Mucosa of rectum (tissue), 2 donors: ENCODE data around the gene PRPF6.
A peak's percentile ranks its signal among the peaks of the same experiment; 100 is the strongest.

Source experiments
- H3K27ac ChIP-seq, 2 donors: one replicate each; pipeline ENCODE4 v1.7.0; 2013; ENCODE audit warnings: inconsistent platforms in 2 of 2, low read depth in 2 of 2, low read length in 2 of 2
- H3K27me3 ChIP-seq, 2 donors: one replicate each; pipeline ENCODE4 v1.7.0; 2013; ENCODE audit warnings: low read length in 2 of 2; ENCODE audit not compliant: control insufficient read depth in 2 of 2, insufficient read depth in 2 of 2
- H3K36me3 ChIP-seq, 2 donors: one replicate each; pipeline ENCODE4 v1.7.0; 2013; ENCODE audit warnings: low read length in 2 of 2; ENCODE audit not compliant: control insufficient read depth in 2 of 2, insufficient read depth in 2 of 2
- H3K4me1 ChIP-seq, 2 donors: one replicate each; pipeline ENCODE4 v1.7.0; 2013; ENCODE audit warnings: low read length in 2 of 2, mild to moderate bottlenecking in 1 of 2; ENCODE audit not compliant: control insufficient read depth in 2 of 2, insufficient read depth in 2 of 2
- H3K4me3 ChIP-seq, 2 donors: one replicate each; pipeline ENCODE4 v1.7.0; 2013; ENCODE audit warnings: low read length in 2 of 2
- H3K9ac ChIP-seq, 2 donors: one replicate each; pipeline ENCODE4 v1.7.0; 2013; ENCODE audit warnings: low read length in 2 of 2, low read depth in 1 of 2, mild to moderate bottlenecking in 1 of 2
- H3K9me3 ChIP-seq, 2 donors: one replicate each; pipeline ENCODE4 v1.7.0; 2013; ENCODE audit warnings: low read length in 2 of 2; ENCODE audit not compliant: control insufficient read depth in 2 of 2
- donor health status: healthy.
- donor health status: Normal muscosa, but diverticular disease.

PRPF6 gene

GRCh38 chr20:64063389-64064144, 82.6 kb downstream of the PRPF6 start:
- peak overlapping the region in 1 of 2 donors; percentile 52 for H3K27ac ChIP-seq
- peak overlapping the region; percentile 56 to 66 for H3K9ac ChIP-seq
- H3K4me3 ChIP-seq = peak overlapping the region; percentile 67 to 68
- no peaks in the 10 kb centered on the region for H3K9me3 ChIP-seq
- H3K4me1 ChIP-seq = peaks cover 14 to 17% of the 10 kb centered on the region in 2 donors
- no peaks in the 10 kb centered on the region for H3K36me3 ChIP-seq
- H3K27me3 ChIP-seq = no peaks in the 10 kb centered on the region

DNA sequence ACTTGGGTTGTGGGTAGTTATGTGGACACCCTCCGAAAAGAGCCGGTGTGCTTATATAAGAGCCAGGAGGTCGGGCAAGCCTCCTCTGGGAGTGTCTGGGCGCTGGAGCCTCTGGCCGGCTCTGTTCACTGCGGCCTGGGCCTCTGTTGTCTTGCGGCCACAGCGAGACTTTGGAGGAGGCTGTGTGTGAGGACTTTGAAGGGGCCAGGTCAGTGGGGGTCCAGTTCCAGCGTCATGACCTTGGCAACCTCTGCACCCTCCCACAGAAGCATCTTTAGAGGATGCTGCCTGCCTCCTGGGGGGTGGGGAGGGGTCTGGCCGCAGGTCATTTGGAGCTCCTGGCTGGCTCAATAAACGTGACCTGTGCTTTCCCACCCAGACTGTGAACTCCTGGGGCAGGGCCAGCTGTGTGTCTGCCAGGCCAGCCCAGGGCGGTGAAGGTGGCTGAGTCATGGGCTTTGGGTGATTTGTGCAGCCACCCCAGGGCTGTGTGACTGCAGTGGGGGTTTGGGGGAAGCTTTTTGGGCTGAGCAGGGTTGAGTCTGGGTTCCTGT, 83.3 kb downstream of the PRPF6 start:
- no peaks in the 10 kb centered on the region for H3K9me3 ChIP-seq
- H3K4me1 ChIP-seq = peaks cover 14 to 17% of the 10 kb centered on the region in 2 donors
- no peak overlapping the region for H3K27ac ChIP-seq
- H3K9ac ChIP-seq = no peak overlapping the region
- peak overlapping the region in 1 of 2 donors; percentile 67 for H3K4me3 ChIP-seq
- no peaks in the 10 kb centered on the region for H3K36me3 ChIP-seq
- no peaks in the 10 kb centered on the region for H3K27me3 ChIP-seq

- H3K4me3 ChIP-seq = no peak overlapping the region
These were observed 84.4 kb downstream of the PRPF6 start for GRCh38 chr20:64065062-64065973.

DNA sequence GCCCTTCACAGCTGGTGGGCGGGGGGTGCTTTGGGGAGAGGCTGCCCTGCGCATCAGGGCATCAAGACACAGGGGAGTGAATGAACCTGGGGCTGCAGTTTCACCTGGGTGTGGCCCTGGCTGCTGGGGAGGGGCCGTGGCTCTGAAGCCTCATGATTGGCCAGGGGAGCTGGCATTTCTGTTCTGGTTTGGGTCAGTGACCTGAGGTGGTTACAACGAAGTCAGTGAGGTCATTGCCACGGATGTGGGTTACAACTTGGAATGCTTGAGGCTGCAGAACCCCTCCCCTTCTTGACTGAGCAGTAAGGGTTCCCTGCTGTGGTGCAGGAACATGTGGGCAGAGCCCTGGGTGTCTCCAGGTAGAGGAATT, 85.0 kb downstream of the PRPF6 start:
- Histone ChIP-seq H3K9me3 (no peaks in the 10 kb centered on the region), H3K36me3 (no peaks in the 10 kb centered on the region), H3K4me1 (peaks cover 14 to 17% of the 10 kb centered on the region in 2 donors), H3K4me3 (no peak overlapping the region), H3K27me3 (no peaks in the 10 kb centered on the region), H3K9ac (no peak overlapping the region), H3K27ac (no peak overlapping the region)

More at GRCh38 chr20:64065062-64065973, 84.4 kb downstream of the PRPF6 start:
- Histone ChIP-seq H3K4me1 (peaks cover 14 to 17% of the 10 kb centered on the region in 2 donors), H3K36me3 (no peaks in the 10 kb centered on the region), H3K9me3 (no peaks in the 10 kb centered on the region), H3K27me3 (no peaks in the 10 kb centered on the region), H3K9ac (no peak overlapping the region), H3K27ac (no peak overlapping the region)

- Histone ChIP-seq H3K27me3 (no peaks in the 10 kb centered on the region), H3K9me3 (no peaks in the 10 kb centered on the region), H3K4me1 (peaks cover 14 to 17% of the 10 kb centered on the region in 2 donors), H3K36me3 (no peaks in the 10 kb centered on the region), H3K9ac (no peak overlapping the region), H3K27ac (no peak overlapping the region), H3K4me3 (no peak overlapping the region)
These were observed 86.2 kb downstream of the PRPF6 start for GRCh38 chr20:64067005-64067632.

- Histone ChIP-seq H3K4me1 (peaks cover 9 to 13% of the 10 kb centered on the region in 2 donors), H3K27ac (no peak overlapping the region), H3K36me3 (no peaks in the 10 kb centered on the region), H3K4me3 (no peak overlapping the region), H3K9ac (no peak overlapping the region), H3K27me3 (no peaks in the 10 kb centered on the region), H3K9me3 (no peaks in the 10 kb centered on the region)
These were observed 86.9 kb downstream of the PRPF6 start for GRCh38 chr20:64067733-64068307.

DNA sequence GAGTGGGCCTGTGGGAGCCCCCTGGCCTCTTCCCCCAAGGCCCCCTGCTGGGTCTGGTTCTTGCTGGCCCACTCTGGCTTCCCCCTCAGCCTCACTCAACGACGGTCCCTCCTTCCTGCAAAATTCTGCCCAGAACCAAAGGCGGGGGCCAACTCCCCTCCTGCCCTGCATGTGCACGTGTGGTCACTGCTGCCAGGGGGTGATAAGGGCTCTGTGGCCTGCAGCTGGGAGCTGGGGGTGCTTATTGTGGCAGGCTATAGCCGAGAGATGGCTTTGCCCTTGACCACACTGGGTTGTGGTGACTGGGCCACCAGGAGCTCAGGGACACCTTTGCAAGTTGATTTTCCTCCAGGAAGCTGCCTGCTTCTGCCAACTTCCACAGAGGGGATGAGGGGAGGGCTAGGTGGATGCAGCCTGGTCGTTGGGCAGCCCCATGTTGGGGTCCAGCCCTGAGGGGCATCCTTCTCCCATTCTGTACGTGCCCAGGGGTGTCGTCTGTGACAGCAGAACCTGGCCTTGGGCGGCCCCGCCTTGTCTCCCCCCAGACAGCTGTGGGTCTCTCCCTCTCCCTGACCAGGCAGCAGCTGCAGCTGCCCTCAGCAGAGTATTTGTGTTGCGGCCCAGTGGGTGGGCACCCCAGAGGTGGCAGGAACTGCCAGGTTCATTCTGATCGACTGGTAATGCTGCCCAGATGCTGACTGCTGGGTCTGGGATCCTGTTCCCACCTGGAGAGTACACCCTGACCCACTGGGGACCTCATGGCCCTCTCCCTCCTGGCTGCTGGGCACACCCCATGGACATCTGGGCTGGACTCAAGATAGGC, 87.7 kb downstream of the PRPF6 start:
- Histone ChIP-seq H3K27ac (no peak overlapping the region), H3K9me3 (no peaks in the 10 kb centered on the region), H3K36me3 (peaks cover under 1% of the 10 kb centered on the region in 2 donors), H3K27me3 (no peaks in the 10 kb centered on the region), H3K4me3 (no peak overlapping the region), H3K9ac (no peak overlapping the region), H3K4me1 (peaks cover 3 to 13% of the 10 kb centered on the region in 2 donors)

DNA sequence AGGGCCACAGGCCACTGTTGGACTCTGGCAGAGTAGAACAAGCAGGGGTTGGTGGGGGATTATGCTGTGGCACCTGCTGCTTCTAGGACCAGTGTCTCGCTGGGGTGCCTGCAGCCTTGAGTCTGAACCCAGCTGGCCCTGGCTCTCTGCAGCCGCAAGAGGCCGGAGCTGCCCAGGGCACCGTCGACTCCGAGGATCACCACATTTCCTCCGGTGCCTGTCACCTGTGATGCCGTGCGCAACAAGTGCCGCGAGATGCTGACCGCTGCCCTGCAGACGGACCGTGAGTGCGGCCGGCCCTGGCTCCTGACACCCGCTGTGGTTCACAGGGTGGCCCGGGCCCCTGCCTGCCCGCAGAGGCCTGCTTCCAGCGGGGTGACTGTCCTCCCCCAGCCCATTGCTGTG, 88.3 kb downstream of the PRPF6 start:
- no peaks in the 10 kb centered on the region for H3K9me3 ChIP-seq
- no peak overlapping the region for H3K4me3 ChIP-seq
- peaks cover 3 to 13% of the 10 kb centered on the region in 2 donors for H3K4me1 ChIP-seq
- H3K27me3 ChIP-seq = no peaks in the 10 kb centered on the region
- H3K36me3 ChIP-seq = peaks cover 5 to 6% of the 10 kb centered on the region in 2 donors
- no peak overlapping the region for H3K27ac ChIP-seq
- H3K9ac ChIP-seq = no peak overlapping the region

DNA sequence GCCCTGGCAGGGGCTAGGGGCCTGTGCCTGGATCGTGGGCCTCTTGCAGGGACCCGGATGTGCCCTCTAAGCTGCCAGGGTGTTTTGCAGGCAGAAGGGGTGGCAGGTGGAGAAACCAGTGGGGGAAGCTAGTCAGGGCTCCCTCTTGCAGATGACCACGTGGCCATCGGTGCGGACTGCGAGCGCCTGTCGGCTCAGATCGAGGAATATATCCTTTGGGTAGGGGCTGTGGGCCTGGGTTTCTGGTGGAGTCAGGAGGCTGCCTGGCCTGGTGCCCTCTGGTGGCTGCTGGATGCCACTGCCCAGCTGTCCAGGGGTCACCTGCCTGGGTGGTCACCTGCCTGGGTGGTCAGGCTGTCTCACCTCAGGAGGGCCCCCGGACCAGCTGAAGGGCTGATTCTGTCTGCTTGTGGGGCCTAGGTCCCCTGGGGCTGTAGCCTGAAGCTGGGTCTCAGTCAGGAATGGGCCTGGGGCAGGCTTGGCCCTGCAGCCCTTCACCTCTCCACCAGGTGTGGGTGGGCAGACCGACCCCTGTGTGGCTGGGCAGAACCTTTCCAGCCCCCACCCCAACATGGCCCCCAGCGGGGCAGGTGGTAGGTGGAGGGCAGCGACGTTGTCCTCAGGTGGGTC, 88.8 kb downstream of the PRPF6 start:
- Histone ChIP-seq H3K27me3 (no peaks in the 10 kb centered on the region), H3K9ac (no peak overlapping the region), H3K9me3 (no peaks in the 10 kb centered on the region), H3K36me3 (peaks cover 5 to 6% of the 10 kb centered on the region in 2 donors), H3K4me3 (no peak overlapping the region), H3K4me1 (peaks cover 3 to 13% of the 10 kb centered on the region in 2 donors), H3K27ac (no peak overlapping the region)
